Common myeloid progenitor, CD34-positive (primary cell): ENCODE results near the gene PPME1.
A peak's percentile ranks its signal among the peaks of the same experiment; 100 is the strongest.

Source experiments
- CTCF ChIA-PET: fragments of 350-600 bp; sonication (Branson Sonifier 250); formaldehyde crosslinking; loops from one replicate; lab custom pipeline; 2021; ENCODE audit warnings: antibody characterized with exemption; lab: Charles Lee
- POLR2A ChIA-PET: fragments of 350-600 bp; sonication (Branson Sonifier 250); formaldehyde crosslinking; loops from one replicate; lab custom pipeline; 2021; ENCODE audit warnings: antibody characterized with exemption; lab: Charles Lee
- DNase-seq, 3 donors: peaks; one replicate each; pipeline versions ENCODE4 v3.0.0 to v3.0.0-alpha.2; 2013
- H3K27ac ChIP-seq, 2 experiments: 1 replicate in 1 of 2; 2 replicates in 1 of 2; pipeline ENCODE4 v1.7.0; 2013; ENCODE audit warnings: inconsistent platforms in 2 of 2, low read length in 2 of 2, mild to moderate bottlenecking in 2 of 2, low read depth in 1 of 2, moderate library complexity in 1 of 2; ENCODE audit not compliant: severe bottlenecking in 2 of 2, insufficient read depth in 1 of 2, poor library complexity in 1 of 2
- H3K27me3 ChIP-seq, 5 experiments: replicated peaks in 2 of 5; 1 replicate in 3 of 5; 2 replicates in 2 of 5; pipeline versions ENCODE4 v1.6.1 to v1.7.0; 2013; ENCODE audit warnings: low read length in 4 of 5, mild to moderate bottlenecking in 2 of 5, moderate library complexity in 2 of 5, inconsistent platforms in 1 of 5; ENCODE audit not compliant: insufficient read depth in 5 of 5, control insufficient read depth in 4 of 5
- H3K36me3 ChIP-seq, 4 experiments: 1 replicate in 2 of 4; 2 replicates in 2 of 4; pipeline versions ENCODE4 v1.6.1 to v1.7.0; 2013; ENCODE audit warnings: low read length in 3 of 4, control low read depth in 1 of 4, mild to moderate bottlenecking in 1 of 4; ENCODE audit not compliant: control insufficient read depth in 4 of 4, insufficient read depth in 4 of 4
- H3K4me1 ChIP-seq, 4 experiments: 1 replicate in 3 of 4; 2 replicates in 1 of 4; pipeline versions ENCODE4 v1.6.1 to v1.7.1; 2013; ENCODE audit warnings: low read length in 3 of 4, mild to moderate bottlenecking in 3 of 4, control low read depth in 1 of 4, inconsistent platforms in 1 of 4, moderate library complexity in 1 of 4; ENCODE audit not compliant: control insufficient read depth in 4 of 4, insufficient read depth in 4 of 4; ENCODE audit errors: control extremely low read depth in 1 of 4
- H3K4me3 ChIP-seq, 7 experiments: 1 replicate in 4 of 7; 2 replicates in 3 of 7; pipeline versions ENCODE4 v1.5.1 to v1.7.0; 2013; ENCODE audit warnings: mild to moderate bottlenecking in 7 of 7, low read length in 6 of 7, moderate library complexity in 6 of 7, inconsistent platforms in 2 of 7, low read depth in 2 of 7, control low read depth in 1 of 7; ENCODE audit not compliant: insufficient read depth in 4 of 7, control insufficient read depth in 1 of 7; ENCODE audit errors: extremely low read depth in 1 of 7
- H3K9me3 ChIP-seq, 5 experiments: 1 replicate in 4 of 5; 2 replicates in 1 of 5; pipeline versions ENCODE4 v1.6.1 to v1.7.1; 2013; ENCODE audit warnings: low read length in 4 of 5, mild to moderate bottlenecking in 2 of 5, inconsistent platforms in 1 of 5, low read depth in 1 of 5, moderate library complexity in 1 of 5; ENCODE audit not compliant: control insufficient read depth in 4 of 5, insufficient read depth in 2 of 5; ENCODE audit errors: control extremely low read depth in 1 of 5
- WGBS: methylation state at CpG from one replicate; pipeline ENCODE4 v1.1.5; 2013; ENCODE audit not compliant: insufficient coverage; 5-methylcytosine and 5-hydroxymethylcytosine counted together

The PPME1 gene

DNA sequence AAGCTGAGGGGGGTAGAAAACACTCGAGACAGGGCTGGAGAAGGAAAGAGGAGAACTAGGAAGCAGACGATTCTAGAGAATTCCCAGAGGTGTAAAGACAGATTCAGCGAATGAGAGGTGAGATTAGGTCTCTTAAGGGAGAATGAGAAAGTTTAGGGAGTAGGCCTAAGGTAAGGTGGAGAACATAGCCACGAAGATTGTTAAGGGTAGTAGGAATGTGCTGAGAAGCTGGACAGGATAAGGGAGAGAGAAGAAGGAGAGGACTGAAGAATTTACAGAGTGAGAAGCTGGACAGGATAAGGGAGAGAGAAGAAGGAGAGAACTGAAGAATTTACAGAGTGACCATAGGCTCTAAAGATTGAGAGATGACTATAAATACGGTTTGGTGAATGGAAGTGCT, 908 bp downstream of the PPME1 start:
- H3K27ac ChIP-seq: peak overlapping the region; percentile 70 to 90
- POLR2A ChIA-PET: no interaction called here
- peaks cover 16 to 30% (median 22%) of the 10 kb centered on the region in 4 experiments for H3K4me1 ChIP-seq
- CTCF ChIA-PET: interaction anchor here (2.4 kb wide), 1 partner anchor 12 kb away, joined by 10 read pairs; no protein-coding TSS in a partner anchor
- 42% methylated on average over 5 of the region's 5 CpGs for WGBS
- no peaks in the 10 kb centered on the region for H3K27me3 ChIP-seq
- H3K9me3 ChIP-seq: no peaks in the 10 kb centered on the region
- H3K4me3 ChIP-seq: peak overlapping the region in 6 of 7 experiments; percentile 82 to 98 (median 90)
- H3K36me3 ChIP-seq: peaks cover 6 to 13% (median 9%) of the 10 kb centered on the region in 4 experiments
- no peak for DNase-seq

DNA sequence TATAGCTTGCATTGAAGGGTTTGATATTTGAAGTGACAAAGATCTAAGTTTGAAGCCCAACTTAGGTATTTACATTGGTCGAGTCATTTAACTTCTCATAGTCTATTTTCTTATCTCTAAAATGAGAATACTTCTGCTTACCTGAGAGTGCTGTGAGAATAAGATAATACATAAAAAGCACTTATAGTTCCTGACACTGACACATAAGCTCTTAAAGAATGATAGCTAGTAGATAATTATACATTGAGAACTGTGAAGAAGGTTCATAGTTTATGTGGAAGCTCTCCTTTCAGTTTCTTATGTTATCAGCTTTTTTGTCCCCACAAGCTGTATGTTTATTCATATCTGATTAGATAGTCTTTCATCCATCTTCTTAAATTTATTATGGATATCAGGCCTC, 4.8 kb downstream of the PPME1 start:
- peaks cover 6 to 18% (median 11%) of the 10 kb centered on the region in 4 experiments for H3K4me1 ChIP-seq
- POLR2A ChIA-PET: no interaction called here
- CTCF ChIA-PET: interaction anchor here (0.7 kb wide), 1 partner anchor 20 kb away, joined by 4 read pairs; no protein-coding TSS in a partner anchor

DNA sequence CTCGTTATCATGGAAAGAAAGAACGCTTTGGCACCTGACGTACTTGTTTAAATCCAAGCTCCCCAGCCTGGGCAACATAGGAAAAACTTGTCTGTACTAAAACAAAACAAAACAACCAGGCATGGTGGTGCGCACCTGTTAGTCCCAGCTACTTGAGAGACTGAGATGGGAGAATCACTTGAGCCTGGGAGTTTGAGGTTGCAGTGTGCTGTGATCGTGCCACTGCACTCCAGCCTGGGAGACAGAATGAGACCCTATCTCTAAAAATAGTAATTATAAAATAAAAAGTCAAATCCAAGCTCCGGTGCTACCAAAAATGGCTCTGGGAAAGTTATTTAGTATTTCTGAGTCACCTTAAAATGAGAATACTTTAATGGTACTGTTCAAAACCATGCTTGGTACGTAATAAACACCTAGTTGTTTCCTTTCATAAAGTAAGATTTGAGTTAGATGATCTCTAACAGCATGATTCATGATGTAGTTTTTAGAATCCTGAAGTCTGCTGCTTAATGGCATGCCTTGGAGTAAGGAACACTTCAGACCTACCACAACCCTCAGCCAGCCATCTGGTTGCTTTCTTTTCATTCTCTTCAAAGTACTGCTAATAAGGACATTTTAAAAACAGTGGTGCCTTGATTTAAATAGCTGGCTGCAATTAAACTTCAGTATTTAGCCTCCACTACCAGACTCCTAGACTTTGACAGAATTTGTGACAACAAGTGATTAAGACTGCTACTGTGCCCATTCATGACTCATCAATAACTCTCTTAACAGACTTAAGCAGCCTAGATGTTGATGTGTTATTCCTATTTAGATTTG, 8.4 kb downstream of the PPME1 start:
- CTCF ChIA-PET: no interaction called here
- Histone ChIP-seq H3K36me3 (peaks cover 0 to 5% (median 3%) of the 10 kb centered on the region in 4 experiments), H3K27ac (no peak overlapping the region), H3K4me3 (no peak overlapping the region), H3K9me3 (no peaks in the 10 kb centered on the region), H3K27me3 (no peaks in the 10 kb centered on the region), H3K4me1 (no peaks in the 10 kb centered on the region)
- POLR2A ChIA-PET: no interaction called here
- peak in 1 of 3 donors; percentile 10 for DNase-seq
- 93% methylated on average over 3 of the region's 7 CpGs for WGBS

More for the DNA sequence above, 4.8 kb downstream of the PPME1 start:
- no peaks in the 10 kb centered on the region for H3K27me3 ChIP-seq
- H3K36me3 ChIP-seq: peaks cover 0 to 3% (median 1%) of the 10 kb centered on the region in 4 experiments
- DNase-seq: peak in 1 of 3 donors; percentile 12
- WGBS: no CpG with 5 or more reads among the region's 1 CpG
- no peaks in the 10 kb centered on the region for H3K9me3 ChIP-seq
- no peak overlapping the region for H3K4me3 ChIP-seq
- no peak overlapping the region for H3K27ac ChIP-seq

DNA sequence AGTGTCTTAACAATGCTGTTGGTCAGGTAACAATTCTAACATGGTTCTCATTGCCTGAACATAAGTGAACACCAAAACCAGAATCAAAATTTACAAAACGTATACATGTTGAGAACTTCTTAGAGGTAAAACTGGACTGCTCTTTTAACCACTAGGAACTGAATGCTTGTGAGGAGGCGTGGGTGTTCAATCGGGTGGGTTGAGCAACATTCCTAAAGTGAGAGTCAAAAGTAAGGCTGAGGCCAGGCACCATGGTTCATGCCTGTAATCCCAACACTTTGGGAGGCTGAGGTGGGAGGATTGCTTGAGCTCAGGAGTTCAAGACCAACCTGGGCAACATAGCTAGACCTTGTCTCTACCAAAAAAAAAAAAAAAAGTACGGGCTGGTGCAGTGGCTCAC, 11.5 kb downstream of the PPME1 start:
- Histone ChIP-seq H3K36me3 (peaks cover 0 to 4% (median 3%) of the 10 kb centered on the region in 4 experiments), H3K27me3 (no peaks in the 10 kb centered on the region), H3K9me3 (peaks cover 0 to 2% (median 0%) of the 10 kb centered on the region in 5 experiments), H3K27ac (no peak overlapping the region), H3K4me3 (no peak overlapping the region), H3K4me1 (no peaks in the 10 kb centered on the region)
- DNase-seq: no peak
- ChIA-PET CTCF (interaction anchor here (2.7 kb wide), 1 partner anchor 12 kb away, joined by 10 read pairs; the partner anchor contains the start of genes C2CD3 and PPME1), POLR2A (no interaction called here)
- WGBS: 100% methylated on average over 3 of the region's 4 CpGs

DNA sequence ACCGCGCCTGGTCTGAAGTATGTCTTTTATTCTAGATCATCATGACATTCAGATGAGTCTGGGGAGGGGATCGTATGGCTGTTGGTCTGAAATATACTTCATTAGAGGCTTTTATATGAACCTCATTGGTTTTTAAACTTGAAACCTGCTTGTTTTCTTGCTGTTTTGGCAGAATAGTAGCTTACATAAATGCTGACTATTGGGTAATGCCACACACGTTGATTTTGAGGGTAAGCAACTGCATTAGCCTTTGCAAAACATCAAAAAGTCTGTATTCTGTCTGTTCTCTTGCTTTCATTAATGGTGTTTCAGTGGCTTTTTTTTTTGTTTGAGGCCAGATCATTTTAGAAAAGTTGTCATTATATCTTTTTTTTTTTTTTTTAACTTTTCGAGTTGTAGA, 14.2 kb downstream of the PPME1 start:
- peaks cover 0 to 4% (median 2%) of the 10 kb centered on the region in 5 experiments for H3K9me3 ChIP-seq
- CTCF ChIA-PET: interaction anchor here (2.7 kb wide), 1 partner anchor 14 kb away, joined by 10 read pairs; the partner anchor contains the start of genes C2CD3 and PPME1
- H3K27me3 ChIP-seq: no peaks in the 10 kb centered on the region
- 87% methylated on average over 3 of the region's 5 CpGs for WGBS
- no peak overlapping the region for H3K4me3 ChIP-seq
- no peak overlapping the region for H3K27ac ChIP-seq
- POLR2A ChIA-PET: no interaction called here
- DNase-seq: no peak
- H3K4me1 ChIP-seq: no peaks in the 10 kb centered on the region
- peaks cover 0 to 10% (median 4%) of the 10 kb centered on the region in 4 experiments for H3K36me3 ChIP-seq

DNA sequence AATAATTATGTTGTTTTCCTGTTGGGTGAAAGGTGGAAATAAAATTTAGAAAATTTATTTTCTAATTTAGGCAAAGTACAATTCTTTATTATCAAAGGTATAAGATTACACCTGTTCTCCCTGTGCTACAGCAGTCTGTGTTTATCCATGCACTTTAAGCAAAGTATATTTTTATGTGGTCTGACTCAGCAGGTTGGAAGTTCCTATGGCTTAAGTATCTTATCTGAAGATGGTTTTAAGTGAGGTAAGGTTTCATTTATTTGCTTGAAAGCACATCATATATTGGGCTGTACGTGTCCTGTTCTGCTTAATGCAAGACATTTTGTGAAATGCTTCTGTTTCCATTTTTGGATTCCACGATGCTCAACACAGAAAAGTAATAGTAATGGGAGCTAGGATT, 14.6 kb downstream of the PPME1 start:
- Histone ChIP-seq H3K9me3 (peaks cover 0 to 6% (median 4%) of the 10 kb centered on the region in 5 experiments), H3K4me1 (no peaks in the 10 kb centered on the region), H3K36me3 (peaks cover 0 to 12% (median 5%) of the 10 kb centered on the region in 4 experiments), H3K27ac (no peak overlapping the region), H3K4me3 (no peak overlapping the region), H3K27me3 (no peaks in the 10 kb centered on the region)
- ChIA-PET CTCF (no interaction called here), POLR2A (no interaction called here)
- no peak for DNase-seq
- WGBS: 100% methylated on average over 1 of the region's 2 CpGs

DNA sequence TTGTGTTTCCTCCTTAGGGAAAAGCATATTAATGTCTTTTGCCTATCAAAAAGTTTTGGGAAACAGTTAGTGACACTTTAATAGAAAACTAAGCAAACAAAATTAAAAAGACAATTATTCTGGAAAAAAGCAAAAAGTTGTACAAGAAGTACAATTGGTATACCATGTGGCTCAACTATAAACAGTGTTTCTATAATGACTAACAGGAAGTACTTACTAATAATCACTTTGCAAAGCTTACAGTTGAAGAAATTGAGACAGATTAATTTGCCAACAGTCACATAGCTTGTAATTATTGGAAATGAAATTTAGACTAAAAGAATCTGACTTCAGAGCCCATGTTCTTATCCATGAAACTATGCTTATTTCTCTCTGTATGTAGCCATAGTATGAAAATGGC, 24.7 kb downstream of the PPME1 start:
- Histone ChIP-seq H3K27ac (no peak overlapping the region), H3K4me1 (no peaks in the 10 kb centered on the region), H3K36me3 (peaks cover 0 to 15% (median 0%) of the 10 kb centered on the region in 4 experiments), H3K27me3 (no peaks in the 10 kb centered on the region), H3K9me3 (peaks cover 0 to 8% (median 3%) of the 10 kb centered on the region in 5 experiments), H3K4me3 (no peak overlapping the region)
- ChIA-PET CTCF (interaction anchor here (0.5 to 1.0 kb wide), 2 partner anchors 13 to 20 kb away, joined by 3 to 4 read pairs; no protein-coding TSS in a partner anchor), POLR2A (no interaction called here)
- DNase-seq: no peak
